Fibroblast of skin of right biceps (primary cell): ENCODE results near the gene PLSCR4.
"Not testable (repeated sequence)": the region's sequence is repeated elsewhere in the genome, so short reads cannot be mapped to it uniquely, and the experiment has no call there.

ENCODE experiments used
- DNase-seq: peaks from one replicate; pipeline ENCODE4 v3.0.0-alpha.2; 2013

Gene PLSCR4

GRCh38 chr3:146246526-146246925, 4.4 kb downstream of the PLSCR4 start:
- DNase-seq, result no peak

GRCh38 chr3:146243559-146243958, 7.3 kb downstream of the PLSCR4 start:
- no peak for DNase-seq

GRCh38 chr3:146241523-146242240, 9.2 kb downstream of the PLSCR4 start:
- DNase-seq, result no peak

GRCh38 chr3:146233487-146233886, 17.4 kb downstream of the PLSCR4 start:
- no peak for DNase-seq

- no peak for DNase-seq
Observed at GRCh38 chr3:146227486-146227885, 23.4 kb downstream of the PLSCR4 start.

GRCh38 chr3:146226881-146227280, 24.0 kb downstream of the PLSCR4 start:
- no peak for DNase-seq

- not testable (repeated sequence) for DNase-seq
Observed at GRCh38 chr3:146225458-146225857, 25.4 kb downstream of the PLSCR4 start.

GRCh38 chr3:146223401-146224373, 27.2 kb downstream of the PLSCR4 start:
- DNase-seq, result no peak

GRCh38 chr3:146222204-146223046, 28.5 kb downstream of the PLSCR4 start:
- peak; percentile 11 for DNase-seq

GRCh38 chr3:146221276-146221675, 29.6 kb downstream of the PLSCR4 start:
- no peak for DNase-seq

- DNase-seq, result peak; percentile 27
Observed at GRCh38 chr3:146218880-146219866, 31.7 kb downstream of the PLSCR4 start.

GRCh38 chr3:146217324-146217723, 33.6 kb downstream of the PLSCR4 start:
- peak; percentile 29 for DNase-seq

- DNase-seq, result no peak
Observed at GRCh38 chr3:146214493-146214892, 36.4 kb downstream of the PLSCR4 start.

- DNase-seq, result no peak
Observed at GRCh38 chr3:146209371-146209770, 41.5 kb downstream of the PLSCR4 start.

- DNase-seq, result no peak
Observed at GRCh38 chr3:146203776-146204175, 47.1 kb downstream of the PLSCR4 start.

GRCh38 chr3:146200461-146201220, 50.3 kb downstream of the PLSCR4 start:
- peak; percentile 50 for DNase-seq

GRCh38 chr3:146199762-146200161, 51.1 kb downstream of the PLSCR4 start:
- no peak for DNase-seq

GRCh38 chr3:146196789-146197188, 54.1 kb downstream of the PLSCR4 start:
- DNase-seq, result no peak

GRCh38 chr3:146195605-146196004, 55.3 kb downstream of the PLSCR4 start:
- no peak for DNase-seq

- no peak for DNase-seq
Observed at GRCh38 chr3:146195030-146195429, 55.9 kb downstream of the PLSCR4 start.

- no peak for DNase-seq
Observed at GRCh38 chr3:146191051-146191450, 59.9 kb downstream of the PLSCR4 start.
